HG03196 (cell line): ENCODE measurements around the gene OR5A2.
"Not testable (repeated sequence)": the region's sequence is repeated elsewhere in the genome, so short reads cannot be mapped to it uniquely, and the experiment has no call there.

ENCODE experiments used
- ATAC-seq: cut with Tn5 transposase; IDR thresholded peaks from one replicate; pipeline ENCODE4 v1.9.1; 2021; ENCODE audit not compliant: unreplicated experiment

Gene OR5A2

GRCh38 chr11:59426361-59427067 is at the start of gene OR5A2:
Gene OR5A2, minus strand, starts transcription at chr11:59426413. Its CDS starts 3,460 bp downstream, at chr11:59422953.
- ATAC-seq, result no peak

GRCh38 chr11:59475176-59475575 is 49.0 kb upstream of the OR5A2 start:
- ATAC-seq, result no peak

GRCh38 chr11:59473015-59473414 is 46.8 kb upstream of the OR5A2 start, which contains the start of gene OR4D10:
Gene OR4D10, plus strand, starts transcription at chr11:59473315. Its CDS starts 4,115 bp downstream, at chr11:59477430.
- ATAC-seq, result no peak

GRCh38 chr11:59463190-59463641 is 37.0 kb upstream of the OR5A2 start:
- ATAC-seq, result no peak

- no peak for ATAC-seq
Observed at GRCh38 chr11:59459916-59460315, 33.7 kb upstream of the OR5A2 start.

- ATAC-seq, result no peak
Observed at GRCh38 chr11:59456661-59457060, 30.4 kb upstream of the OR5A2 start, which contains the start of gene OR4D6. Gene OR4D6, plus strand, starts transcription at chr11:59456961. Its CDS starts 0 bp downstream, at chr11:59456961.

- ATAC-seq, result no peak
Observed at GRCh38 chr11:59448484-59448883, 22.3 kb upstream of the OR5A2 start.

GRCh38 chr11:59445624-59446023 is 19.4 kb upstream of the OR5A2 start:
- ATAC-seq, result not testable (repeated sequence)

GRCh38 chr11:59437770-59438169 is 11.6 kb upstream of the OR5A2 start:
- no peak for ATAC-seq

- no peak for ATAC-seq
Observed at GRCh38 chr11:59436169-59436568, 10.0 kb upstream of the OR5A2 start, which contains the start of gene OR5A1. Gene OR5A1, plus strand, starts transcription at chr11:59436469. Its CDS starts 6,700 bp downstream, at chr11:59443169.

GRCh38 chr11:59429924-59430516 is 3.8 kb upstream of the OR5A2 start:
- no peak for ATAC-seq

- no peak for ATAC-seq
Observed at GRCh38 chr11:59427068-59427382, 812 bp upstream of the OR5A2 start.

- ATAC-seq, result no peak
Observed at GRCh38 chr11:59425131-59425530, 1.1 kb downstream of the OR5A2 start.

GRCh38 chr11:59423835-59424234 is 2.4 kb downstream of the OR5A2 start:
- no peak for ATAC-seq

GRCh38 chr11:59418156-59418555 is 8.1 kb downstream of the OR5A2 start:
- ATAC-seq, result no peak

- no peak for ATAC-seq
Observed at GRCh38 chr11:59417023-59417422, 9.2 kb downstream of the OR5A2 start.

GRCh38 chr11:59416613-59417012 is 9.6 kb downstream of the OR5A2 start:
- ATAC-seq, result no peak

- ATAC-seq, result no peak
Observed at GRCh38 chr11:59415111-59415510, 11.1 kb downstream of the OR5A2 start.

- no peak for ATAC-seq
Observed at GRCh38 chr11:59413646-59414045, 12.6 kb downstream of the OR5A2 start.

- ATAC-seq, result no peak
Observed at GRCh38 chr11:59403546-59403945, 22.7 kb downstream of the OR5A2 start.

GRCh38 chr11:59401262-59401552 is 25.0 kb downstream of the OR5A2 start:
- ATAC-seq, result no peak

GRCh38 chr11:59400461-59401261 is 25.6 kb downstream of the OR5A2 start:
- no peak for ATAC-seq
